Mucosa of descending colon (tissue), 3 donors: ENCODE data around the gene PROZ. TPM values are rescaled to one million over a fixed set of nuclear protein-coding genes. Genes with fewer than 3 reads are reported as not detected.

Source experiments
- ATAC-seq: fragments of 200-7000 bp; cut with Tn5 transposase; one replicate; pipeline ENCODE4 v1.9.1; 2020; ENCODE audit warnings: mild to moderate bottlenecking, moderate library complexity
- DNase-seq, 3 donors: peaks; one replicate each; pipeline ENCODE4 v3.0.0-alpha.2; 2020
- H3K36me3 ChIP-seq: fragments of 200-600 bp; one replicate; pipeline ENCODE4 v1.8.0; 2021; ENCODE audit warnings: low read depth, mild to moderate bottlenecking
- H3K4me1 ChIP-seq: fragments of 200-600 bp; one replicate; pipeline ENCODE4 v1.8.0; 2021; ENCODE audit warnings: low read depth, mild to moderate bottlenecking
- H3K4me3 ChIP-seq: fragments of 200-600 bp; one replicate; pipeline ENCODE4 v1.8.0; 2021; ENCODE audit warnings: mild to moderate bottlenecking
- H3K9me3 ChIP-seq: fragments of 200-600 bp; one replicate; pipeline ENCODE4 v1.8.0; 2021; ENCODE audit warnings: mild to moderate bottlenecking
- intact Hi-C, 2 donors: fragments of 100-400 bp; cut with DNase I in 1 of 2; cut with micrococcal nuclease in 1 of 2; formaldehyde crosslinking; loops; one replicate each; pipeline versions ENCODE4 v1.11.0 to v1.11.1; 2022; cut with DNase I, micrococcal nuclease
- total RNA-seq, 3 donors: library from RNA; stranded (reverse); fragmentation: NEBNext Ultra II Directional in 2 of 3; extraction: Animal tissue kit (Norgen Biotek cat#: 25700) in 2 of 3; gene quantifications; one replicate each; pipeline versions ENCODE4 v1.2.1 to v1.2.4, GENCODE V29; 2021 to 2023
- TF ChIP-seq, protein P1 (sequence below): fragments of 200-600 bp; IDR thresholded peaks from one replicate; pipeline ENCODE4 v1.8.0; 2022; ENCODE audit warnings: antibody characterized with exemption, mild to moderate bottlenecking
- donor health status: DM: no; HTN: no; CAD: no; lungs with moderate emphysema.
- donor health status: DM: no; HTN: no; CAD: no.
- donor health status: DM: no; HTN: yes; CAD: no.

Gene PROZ
- total RNA-seq, 3 donors from 2014 or later, result not detected

- no peak for DNase-seq
- TF ChIP-seq, protein P1, sequence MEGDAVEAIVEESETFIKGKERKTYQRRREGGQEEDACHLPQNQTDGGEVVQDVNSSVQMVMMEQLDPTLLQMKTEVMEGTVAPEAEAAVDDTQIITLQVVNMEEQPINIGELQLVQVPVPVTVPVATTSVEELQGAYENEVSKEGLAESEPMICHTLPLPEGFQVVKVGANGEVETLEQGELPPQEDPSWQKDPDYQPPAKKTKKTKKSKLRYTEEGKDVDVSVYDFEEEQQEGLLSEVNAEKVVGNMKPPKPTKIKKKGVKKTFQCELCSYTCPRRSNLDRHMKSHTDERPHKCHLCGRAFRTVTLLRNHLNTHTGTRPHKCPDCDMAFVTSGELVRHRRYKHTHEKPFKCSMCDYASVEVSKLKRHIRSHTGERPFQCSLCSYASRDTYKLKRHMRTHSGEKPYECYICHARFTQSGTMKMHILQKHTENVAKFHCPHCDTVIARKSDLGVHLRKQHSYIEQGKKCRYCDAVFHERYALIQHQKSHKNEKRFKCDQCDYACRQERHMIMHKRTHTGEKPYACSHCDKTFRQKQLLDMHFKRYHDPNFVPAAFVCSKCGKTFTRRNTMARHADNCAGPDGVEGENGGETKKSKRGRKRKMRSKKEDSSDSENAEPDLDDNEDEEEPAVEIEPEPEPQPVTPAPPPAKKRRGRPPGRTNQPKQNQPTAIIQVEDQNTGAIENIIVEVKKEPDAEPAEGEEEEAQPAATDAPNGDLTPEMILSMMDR, result no peak
- intact Hi-C loops, result no loop called here
- no peak overlapping the region for H3K4me3 ChIP-seq
- no peaks in the 10 kb centered on the region for H3K9me3 ChIP-seq
- no peaks in the 10 kb centered on the region for H3K36me3 ChIP-seq
- peaks cover 9% of the 10 kb centered on the region for H3K4me1 ChIP-seq
- peak; percentile 4 for ATAC-seq
Observed at GRCh38 chr13:113151745-113152690, 6.4 kb upstream of the PROZ start.

DNA sequence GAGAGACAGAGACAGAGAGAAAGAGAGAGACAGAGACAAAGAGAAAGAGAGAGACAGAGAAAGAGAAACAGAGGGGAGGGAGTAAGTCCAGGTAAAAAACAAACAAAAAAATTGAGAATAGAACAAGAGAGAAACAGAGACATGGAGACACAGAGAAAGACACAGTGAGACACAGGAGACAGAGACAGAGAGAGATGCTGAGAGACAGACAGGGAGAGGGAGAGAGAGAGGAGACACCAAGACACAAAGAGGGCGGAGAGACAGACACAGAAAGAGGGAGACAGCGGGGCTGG lies 5.8 kb upstream of the PROZ start:
- TF ChIP-seq, protein P1, result no peak
- Histone ChIP-seq H3K9me3 (no peaks in the 10 kb centered on the region), H3K4me3 (no peak overlapping the region), H3K36me3 (no peaks in the 10 kb centered on the region), H3K4me1 (peaks cover 9% of the 10 kb centered on the region)
- no peak for ATAC-seq
- no peak for DNase-seq
- intact Hi-C loops, result no loop called here

DNA sequence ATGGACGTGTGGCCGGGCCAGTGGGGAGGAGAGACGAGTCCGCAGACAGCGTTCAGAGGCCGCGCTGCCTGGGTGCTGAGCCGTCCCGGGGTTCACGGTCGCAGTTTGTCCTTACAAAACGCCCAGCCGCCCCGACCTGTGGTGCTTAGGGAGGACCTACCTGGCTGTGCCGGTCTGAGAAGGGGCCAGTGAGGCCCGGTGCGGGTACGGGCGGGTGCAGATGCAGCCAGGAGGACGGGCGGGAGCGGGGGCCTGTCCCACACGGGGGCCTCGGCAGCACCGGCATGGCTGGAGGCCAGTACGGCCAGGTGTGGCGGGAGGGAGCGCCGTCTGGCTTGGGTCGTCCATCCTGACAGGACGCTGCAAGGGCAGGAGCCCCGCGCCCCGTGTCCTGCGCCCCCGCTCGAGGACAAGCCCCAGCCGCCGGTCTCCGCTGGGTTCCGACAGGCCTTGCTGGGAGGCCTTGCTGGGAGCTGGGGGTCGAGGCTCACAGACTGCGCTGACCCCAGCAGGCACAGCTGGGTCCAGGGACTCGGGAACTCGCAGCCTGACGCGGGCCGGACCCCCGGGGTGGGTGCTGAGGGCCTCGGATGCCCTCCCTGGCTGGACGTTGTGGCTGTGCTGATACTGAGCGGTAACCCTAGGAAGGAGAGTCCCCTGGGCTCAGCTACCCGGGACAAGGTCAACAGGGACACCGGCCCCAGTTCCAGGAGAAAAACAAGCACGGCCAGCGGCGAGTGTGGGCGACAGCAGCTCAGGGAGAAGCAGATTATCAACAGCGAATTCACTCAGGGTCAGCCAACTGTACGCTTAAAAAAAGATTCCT lies 5.3 kb upstream of the PROZ start:
- ATAC-seq, result peak; percentile 56
- H3K36me3 ChIP-seq, result no peaks in the 10 kb centered on the region
- TF ChIP-seq, protein P1, result no peak

DNA sequence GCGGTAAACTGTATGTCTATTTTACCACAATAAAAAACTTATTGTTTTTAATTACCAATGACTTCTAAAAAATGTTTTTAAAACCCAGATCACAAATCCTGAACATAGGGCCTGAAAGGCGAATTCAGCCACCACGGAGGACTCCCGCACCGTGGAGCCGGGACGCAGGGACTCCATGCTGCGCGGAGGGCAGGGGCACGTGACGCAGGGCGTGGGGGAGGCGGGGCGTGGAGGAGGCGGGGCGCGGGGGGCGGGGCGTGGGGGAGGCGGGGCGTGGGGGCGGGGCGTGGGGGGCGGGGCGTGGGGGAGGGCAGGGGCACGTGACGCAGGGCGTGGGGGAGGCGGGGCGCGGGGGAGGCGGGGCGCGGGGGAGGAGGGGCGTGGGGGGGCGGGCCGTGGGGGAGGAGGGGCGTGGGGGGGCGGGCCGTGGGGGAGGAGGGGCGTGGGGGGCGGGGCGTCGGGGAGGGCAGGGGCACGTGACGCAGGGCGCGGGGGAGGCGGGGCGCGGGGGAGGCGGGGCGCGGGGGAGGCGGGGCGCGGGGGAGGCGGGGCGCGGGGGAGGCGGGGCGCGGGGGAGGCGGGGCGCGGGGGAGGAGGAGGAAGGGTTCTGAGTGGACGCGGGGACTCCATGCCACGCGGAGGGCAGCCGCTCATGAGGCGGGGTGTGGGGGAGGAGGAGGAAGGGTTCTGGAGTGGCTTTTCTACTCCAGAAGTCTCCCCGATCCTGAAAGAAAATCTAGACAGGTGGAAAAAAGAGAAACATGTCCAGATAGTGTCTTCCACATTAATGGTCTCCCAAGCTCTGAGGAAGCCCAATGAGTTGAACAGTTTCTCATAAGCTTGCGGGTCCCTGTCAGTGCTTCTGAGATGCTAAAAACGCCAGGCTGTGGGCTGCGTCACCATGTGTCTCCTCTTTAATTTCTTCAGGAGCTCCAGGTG lies 4.4 kb upstream of the PROZ start:
- intact Hi-C loops, result no loop called here
- Histone ChIP-seq H3K4me3 (no peak overlapping the region), H3K9me3 (no peaks in the 10 kb centered on the region), H3K36me3 (no peaks in the 10 kb centered on the region), H3K4me1 (peaks cover 9% of the 10 kb centered on the region)
- DNase-seq, result peak; percentile 83 to 87 (median 84)
- peak; percentile 83 for ATAC-seq
- TF ChIP-seq, protein P1, result no peak

More for the DNA sequence above, 5.3 kb upstream of the PROZ start:
- peaks cover 9% of the 10 kb centered on the region for H3K4me1 ChIP-seq
- DNase-seq, result peak; percentile 56 to 74 (median 72)
- intact Hi-C loops, result no loop called here
- H3K9me3 ChIP-seq, result no peaks in the 10 kb centered on the region
- H3K4me3 ChIP-seq, result no peak overlapping the region

GRCh38 chr13:113155201-113155600 lies 3.2 kb upstream of the PROZ start:
- TF ChIP-seq, protein P1, result no peak
- no peak overlapping the region for H3K4me3 ChIP-seq
- H3K36me3 ChIP-seq, result no peaks in the 10 kb centered on the region
- no peaks in the 10 kb centered on the region for H3K9me3 ChIP-seq
- DNase-seq (no peak), ATAC-seq (no peak)
- H3K4me1 ChIP-seq, result peaks cover 9% of the 10 kb centered on the region
- intact Hi-C loops, result no loop called here
